Measurements from ENCODE around the gene GPX1.
"Not testable (repeated sequence)": the region's sequence is repeated elsewhere in the genome, so short reads cannot be mapped to it uniquely, and the experiment has no call there.

Gene GPX1

DNA sequence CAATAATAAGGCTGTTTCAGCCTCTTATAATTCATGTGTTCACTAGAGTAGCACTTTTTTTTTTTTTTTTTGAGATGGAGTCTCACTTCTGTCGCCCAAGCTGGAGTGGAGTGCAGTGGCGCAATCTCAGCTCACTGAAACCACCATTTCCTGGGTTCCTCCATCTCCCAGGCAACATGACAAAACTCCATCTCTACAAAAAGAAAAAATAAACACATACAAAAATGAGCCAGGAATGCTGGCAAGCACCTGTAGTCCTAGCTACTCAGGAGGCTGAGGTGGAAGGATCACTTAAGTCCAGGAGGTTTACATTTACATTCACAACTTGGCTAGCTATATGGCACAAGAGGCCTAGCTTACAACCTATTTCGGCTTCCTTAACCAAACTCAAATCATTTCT, 25.1 kb downstream of the GPX1 start:
- no peak overlapping the region for H3K4me3 ChIP-seq (replicated peaks; ENCODE audit: low read depth, low read length)
- TF ChIP-seq, protein P1, sequence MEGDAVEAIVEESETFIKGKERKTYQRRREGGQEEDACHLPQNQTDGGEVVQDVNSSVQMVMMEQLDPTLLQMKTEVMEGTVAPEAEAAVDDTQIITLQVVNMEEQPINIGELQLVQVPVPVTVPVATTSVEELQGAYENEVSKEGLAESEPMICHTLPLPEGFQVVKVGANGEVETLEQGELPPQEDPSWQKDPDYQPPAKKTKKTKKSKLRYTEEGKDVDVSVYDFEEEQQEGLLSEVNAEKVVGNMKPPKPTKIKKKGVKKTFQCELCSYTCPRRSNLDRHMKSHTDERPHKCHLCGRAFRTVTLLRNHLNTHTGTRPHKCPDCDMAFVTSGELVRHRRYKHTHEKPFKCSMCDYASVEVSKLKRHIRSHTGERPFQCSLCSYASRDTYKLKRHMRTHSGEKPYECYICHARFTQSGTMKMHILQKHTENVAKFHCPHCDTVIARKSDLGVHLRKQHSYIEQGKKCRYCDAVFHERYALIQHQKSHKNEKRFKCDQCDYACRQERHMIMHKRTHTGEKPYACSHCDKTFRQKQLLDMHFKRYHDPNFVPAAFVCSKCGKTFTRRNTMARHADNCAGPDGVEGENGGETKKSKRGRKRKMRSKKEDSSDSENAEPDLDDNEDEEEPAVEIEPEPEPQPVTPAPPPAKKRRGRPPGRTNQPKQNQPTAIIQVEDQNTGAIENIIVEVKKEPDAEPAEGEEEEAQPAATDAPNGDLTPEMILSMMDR (IDR thresholded peaks at IDR 0.05; ENCODE audit: low read depth, low read length, missing control alignments) = no peak
- no peak for DNase-seq (ENCODE audit: extremely low read depth, low read depth)

DNA sequence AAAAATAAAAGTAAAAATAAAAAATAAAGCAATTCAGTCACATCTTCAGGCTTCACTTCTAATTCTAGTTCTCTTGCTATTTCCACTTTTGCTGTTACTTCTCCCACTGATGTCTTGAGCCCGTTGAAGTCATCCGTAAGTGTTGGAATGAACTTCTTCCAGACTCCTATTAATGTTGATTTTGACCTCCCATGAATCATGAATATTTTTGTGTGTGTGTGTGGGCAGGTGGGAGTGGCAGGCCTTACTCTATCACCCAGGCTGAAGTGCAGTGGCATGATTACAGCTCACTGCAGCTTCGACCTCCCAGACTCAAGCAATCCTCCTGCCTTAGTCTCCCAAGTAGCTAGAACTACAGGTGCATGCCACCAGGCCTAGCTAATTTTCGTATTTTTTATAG, 29.0 kb downstream of the GPX1 start:
- no peak for DNase-seq (ENCODE audit: extremely low read depth, low read depth)
- TF ChIP-seq, protein P1 (IDR thresholded peaks at IDR 0.05; ENCODE audit: low read depth, low read length, missing control alignments) = no peak
- no peak overlapping the region for H3K4me3 ChIP-seq (replicated peaks; ENCODE audit: low read depth, low read length)

DNA sequence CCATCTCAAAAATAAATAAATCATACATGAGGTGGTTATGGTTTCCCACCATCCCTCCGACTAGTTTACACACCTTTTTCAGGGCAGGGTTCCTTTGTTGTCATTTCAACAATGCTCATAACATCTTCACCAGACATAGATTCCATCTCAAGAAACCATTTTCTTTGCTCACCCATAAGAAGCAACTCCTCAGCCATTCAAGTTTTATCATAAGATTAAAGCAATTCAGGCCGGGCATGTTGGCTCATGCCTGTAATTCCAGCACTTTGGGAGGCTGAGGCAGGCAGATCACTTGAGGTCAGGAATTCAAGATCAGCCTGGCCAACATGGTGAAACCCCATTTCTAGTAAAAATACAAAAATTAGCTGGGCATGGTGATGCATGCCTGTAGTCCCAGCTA, 29.8 kb downstream of the GPX1 start:
- not testable (repeated sequence) for DNase-seq (ENCODE audit: extremely low read depth, low read depth); H3K4me3 ChIP-seq (replicated peaks; ENCODE audit: low read depth, low read length)

DNA sequence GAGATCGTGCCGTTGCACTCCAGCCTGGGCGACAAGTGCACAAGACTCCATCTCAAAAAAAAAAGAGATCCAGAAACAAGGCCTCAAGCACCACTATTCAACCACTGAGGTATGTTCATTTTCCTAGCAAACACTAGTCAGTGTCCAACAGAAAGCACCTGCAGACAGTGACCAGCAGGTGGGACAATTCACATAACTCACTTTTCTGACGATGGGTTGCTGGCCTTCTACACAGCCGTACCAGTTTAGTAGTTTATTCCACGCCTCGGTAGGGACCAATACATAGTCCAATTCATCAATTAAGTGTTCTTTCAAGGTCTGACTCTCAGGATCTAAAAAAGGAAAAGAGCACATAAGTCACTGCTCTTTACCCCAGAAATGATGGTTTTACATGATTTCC, 30.7 kb downstream of the GPX1 start:
- no peak for DNase-seq (ENCODE audit: extremely low read depth, low read depth)

DNA sequence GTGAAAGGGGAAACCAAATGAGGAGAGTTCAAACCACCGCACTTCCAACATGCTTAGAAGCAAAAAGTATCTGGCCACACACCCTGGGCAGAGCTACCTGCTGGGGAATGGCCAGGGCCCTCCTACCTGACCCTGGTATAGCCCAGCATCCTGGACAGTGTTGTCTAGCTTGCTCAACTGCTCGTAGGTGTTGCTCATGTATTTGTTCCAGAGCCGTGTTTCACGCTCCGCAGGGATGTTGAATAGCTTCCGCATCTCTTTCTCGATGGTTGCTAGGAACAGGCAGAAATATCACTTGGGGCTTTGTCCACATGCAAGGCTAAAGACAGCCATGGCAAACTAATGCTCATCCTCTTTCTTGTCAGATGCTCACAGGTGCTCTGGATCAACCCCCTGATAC, 33.4 kb downstream of the GPX1 start:
- no peak for DNase-seq (ENCODE audit: extremely low read depth, low read depth)
- TF ChIP-seq, protein P1 (IDR thresholded peaks at IDR 0.05; ENCODE audit: low read depth, low read length, missing control alignments) = no peak
- H3K4me3 ChIP-seq (replicated peaks; ENCODE audit: low read depth, low read length) = no peak overlapping the region

More for the DNA sequence above, 30.7 kb downstream of the GPX1 start:
- no peak overlapping the region for H3K4me3 ChIP-seq (replicated peaks; ENCODE audit: low read depth, low read length)
- TF ChIP-seq, protein P1 (IDR thresholded peaks at IDR 0.05; ENCODE audit: low read depth, low read length, missing control alignments) = peak; percentile 18

DNA sequence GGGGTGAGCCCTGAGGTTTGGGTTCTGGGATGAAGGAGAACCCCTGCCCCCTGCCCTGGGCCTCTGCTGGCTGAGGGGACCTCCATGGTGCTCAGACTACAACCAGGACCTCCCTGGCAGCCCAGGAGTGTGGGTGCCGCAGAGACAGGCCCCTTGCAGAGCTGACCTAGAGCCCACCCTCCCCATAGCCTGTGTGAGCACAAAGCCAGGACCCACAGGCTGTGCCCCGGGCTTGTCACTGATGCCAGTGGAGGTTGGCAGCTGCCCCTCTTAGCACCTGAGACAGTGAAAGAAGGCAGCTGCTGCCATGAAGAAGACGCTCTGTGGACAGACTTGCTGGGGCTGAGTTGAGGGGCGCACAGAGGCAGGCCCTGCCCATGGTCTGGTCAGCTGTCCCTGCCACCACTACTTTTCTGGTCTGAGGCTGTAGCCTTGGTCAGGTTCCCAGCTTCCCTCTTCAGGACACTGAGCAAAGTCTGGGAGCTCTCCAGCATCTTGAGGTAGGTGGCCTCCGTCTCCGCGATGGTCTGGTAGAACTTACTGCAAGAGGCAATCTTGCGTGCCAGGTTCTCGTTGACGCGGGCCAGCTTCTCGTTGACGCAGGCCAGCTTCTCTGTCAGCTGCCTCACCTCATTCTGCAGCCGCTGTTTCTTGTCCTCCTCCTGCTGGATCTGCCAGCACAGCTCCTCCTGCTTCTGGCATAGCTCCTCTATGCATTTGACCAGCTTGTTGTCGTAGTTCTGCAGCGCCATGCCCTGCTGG, 41.3 kb downstream of the GPX1 start:
- no peak for DNase-seq (ENCODE audit: extremely low read depth, low read depth)
- H3K4me3 ChIP-seq (replicated peaks; ENCODE audit: low read depth, low read length) = no peak overlapping the region
- TF ChIP-seq, protein P1 (IDR thresholded peaks at IDR 0.05; ENCODE audit: low read depth, low read length, missing control alignments) = no peak

DNA sequence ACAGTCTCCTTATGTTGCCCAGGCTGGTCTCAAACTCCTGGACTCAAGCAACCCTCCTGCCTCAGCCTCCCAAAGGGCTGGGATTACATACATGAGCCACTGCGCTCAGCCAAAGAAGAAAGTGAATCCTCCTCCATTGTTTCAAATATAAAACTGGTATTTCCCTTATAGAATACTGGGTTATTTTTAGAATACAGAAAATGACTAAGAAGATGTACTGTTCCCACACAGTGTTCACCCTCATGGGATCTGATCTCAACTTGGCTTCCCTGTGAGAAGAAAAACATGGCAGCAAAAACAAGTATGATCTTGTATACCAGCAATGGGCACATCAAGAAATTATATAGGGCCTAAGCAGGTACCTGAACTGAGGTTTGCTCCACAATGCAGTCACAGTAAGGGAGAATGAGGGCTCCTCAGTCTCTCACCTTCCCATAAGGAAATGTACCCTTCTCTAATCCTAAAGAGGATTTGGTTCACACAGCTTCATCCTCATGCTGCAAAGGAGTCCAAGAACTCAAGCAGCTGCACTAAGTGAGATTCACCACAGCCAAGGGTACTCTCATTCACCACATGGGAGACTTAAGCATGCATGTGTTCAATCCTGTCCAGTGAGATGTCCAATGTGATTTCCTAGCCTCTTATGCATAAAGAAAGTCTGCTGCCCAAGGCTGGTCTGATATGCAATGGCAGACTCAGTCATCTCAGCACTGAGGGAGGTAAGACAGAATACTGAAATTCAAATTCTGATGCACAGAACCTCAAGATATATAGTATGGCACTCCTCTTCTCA, 44.1 kb downstream of the GPX1 start:
- DNase-seq (ENCODE audit: extremely low read depth, low read depth) = no peak
- TF ChIP-seq, protein P1 (IDR thresholded peaks at IDR 0.05; ENCODE audit: low read depth, low read length, missing control alignments) = no peak
- H3K4me3 ChIP-seq (replicated peaks; ENCODE audit: low read depth, low read length) = no peak overlapping the region

All from HFF-Myc (cell line).